CD14-positive monocyte (primary cell): Measurements from ENCODE around the gene NUP210. TPM values are rescaled to one million over a fixed set of nuclear protein-coding genes. Genes with fewer than 3 reads are reported as not detected.

Experiments used
- DNase-seq, 3 donors: peaks; one replicate each; pipeline ENCODE4 v3.0.0-alpha.2; 2011 to 2022
- H2AFZ ChIP-seq: 2 replicates; pipeline ENCODE4 v1.6.0; 2012; ENCODE audit warnings: mild to moderate bottlenecking, low read depth, low read length, inconsistent platforms; ENCODE audit not compliant: insufficient read depth, poor library complexity, severe bottlenecking
- H3K27ac ChIP-seq, 2 donors: 1 replicate in 1 of 2; 2 replicates in 1 of 2; pipeline ENCODE4 v1.5.1; 2012 to 2013; ENCODE audit warnings: low read length in 2 of 2, control low read depth in 1 of 2, inconsistent platforms in 1 of 2, low read depth in 1 of 2, mild to moderate bottlenecking in 1 of 2
- H3K27me3 ChIP-seq, 2 donors: one replicate each; pipeline versions ENCODE4 v1.6.0 to v1.6.1; 2011 to 2013; ENCODE audit warnings: low read length in 2 of 2; ENCODE audit not compliant: control insufficient read depth in 2 of 2, insufficient read depth in 2 of 2
- H3K36me3 ChIP-seq, 2 donors: replicated peaks in 1 of 2; 1 replicate in 1 of 2; 2 replicates in 1 of 2; pipeline versions ENCODE4 v1.5.1 to v1.6.1; 2012 to 2013; ENCODE audit warnings: low read length in 2 of 2, control low read depth in 1 of 2, inconsistent platforms in 1 of 2, mild to moderate bottlenecking in 1 of 2; ENCODE audit not compliant: insufficient read depth in 2 of 2, control insufficient read depth in 1 of 2
- H3K4me1 ChIP-seq, 2 donors: 1 replicate in 1 of 2; 2 replicates in 1 of 2; pipeline versions ENCODE4 v1.5.1 to v1.6.1; 2012 to 2013; ENCODE audit warnings: low read length in 2 of 2, control low read depth in 1 of 2, inconsistent platforms in 1 of 2, mild to moderate bottlenecking in 1 of 2, moderate library complexity in 1 of 2; ENCODE audit not compliant: insufficient read depth in 2 of 2, control insufficient read depth in 1 of 2
- H3K4me2 ChIP-seq: replicated peaks from 2 replicates; pipeline ENCODE3; 2012; ENCODE audit warnings: low read length, moderate library complexity, mild to moderate bottlenecking; ENCODE audit not compliant: poor library complexity, severe bottlenecking; ENCODE audit errors: extremely low read depth
- H3K4me3 ChIP-seq, 3 experiments: fragments of 200-600 bp in 1 of 3; sonication (generic) in 1 of 3; replicated peaks in 1 of 3; 1 replicate in 2 of 3; 2 replicates in 1 of 3; pipeline ENCODE4 v1.5.1; 2011 to 2013; ENCODE audit warnings: low read length in 3 of 3, mild to moderate bottlenecking in 3 of 3, control low read depth in 2 of 3, low read depth in 2 of 3, inconsistent platforms in 1 of 3, moderate library complexity in 1 of 3
- H3K79me2 ChIP-seq: 2 replicates; pipeline ENCODE4 v1.6.0; 2012; ENCODE audit warnings: mild to moderate bottlenecking, control low read depth, inconsistent platforms, low read length, moderate library complexity; ENCODE audit not compliant: insufficient read depth
- H3K9ac ChIP-seq: 2 replicates; pipeline ENCODE4 v1.6.0; 2017; ENCODE audit warnings: low read length, mild to moderate bottlenecking; ENCODE audit not compliant: insufficient read depth, poor library complexity, severe bottlenecking
- H3K9me3 ChIP-seq, 2 donors: replicated peaks in 1 of 2; 1 replicate in 1 of 2; 2 replicates in 1 of 2; pipeline versions ENCODE4 v1.5.1 to v1.6.1; 2012 to 2013; ENCODE audit warnings: low read length in 2 of 2, control low read depth in 1 of 2; ENCODE audit not compliant: control insufficient read depth in 1 of 2, insufficient read depth in 1 of 2
- H4K20me1 ChIP-seq: 2 replicates; pipeline ENCODE4 v1.6.0; 2012; ENCODE audit warnings: mild to moderate bottlenecking, low read length, control low read depth, moderate library complexity; ENCODE audit not compliant: insufficient read depth
- H3K27ac Mint-ChIP-seq, 7 donors: one replicate each; pipeline ENCODE4 v1.8.0; 2020; ENCODE audit warnings: mild to moderate bottlenecking in 7 of 7, mixed read lengths in 7 of 7, moderate library complexity in 6 of 7, inconsistent platforms in 2 of 7
- H3K27me3 Mint-ChIP-seq, 3 donors: one replicate each; pipeline ENCODE4 v1.8.0; 2021 to 2022; ENCODE audit warnings: low read depth in 3 of 3, mild to moderate bottlenecking in 3 of 3, mixed read lengths in 3 of 3, moderate library complexity in 3 of 3, inconsistent platforms in 1 of 3
- H3K36me3 Mint-ChIP-seq, 2 donors: one replicate each; pipeline ENCODE4 v1.8.0; 2020; ENCODE audit warnings: mixed read lengths in 2 of 2, inconsistent platforms in 1 of 2, mild to moderate bottlenecking in 1 of 2
- H3K4me1 Mint-ChIP-seq: one replicate; pipeline ENCODE4 v1.8.0; 2020; ENCODE audit warnings: mild to moderate bottlenecking, mixed read lengths
- H3K4me3 Mint-ChIP-seq, 2 donors: one replicate each; pipeline ENCODE4 v1.8.0; 2020; ENCODE audit warnings: mild to moderate bottlenecking in 2 of 2, mixed read lengths in 2 of 2, moderate library complexity in 1 of 2
- H3K9me3 Mint-ChIP-seq, 7 donors: one replicate each; pipeline ENCODE4 v1.8.0; 2020 to 2022; ENCODE audit warnings: mixed read lengths in 7 of 7, mild to moderate bottlenecking in 6 of 7, moderate library complexity in 6 of 7, inconsistent platforms in 2 of 7
- CTCF ChIP-seq: fragments of 200-600 bp; IDR thresholded peaks from one replicate; pipeline ENCODE4 v1.8.0; 2022; ENCODE audit warnings: antibody characterized with exemption, mild to moderate bottlenecking
- WGBS: methylation state at CpG from one replicate; pipeline ENCODE4 v1.1.5; 2013; ENCODE audit warnings: missing lambda C conversion rate; ENCODE audit not compliant: insufficient coverage; 5-methylcytosine and 5-hydroxymethylcytosine counted together
- intact Hi-C, 2 donors: fragments of 100-400 bp; cut with micrococcal nuclease; formaldehyde crosslinking; loops; one replicate each; pipeline versions ENCODE4 v1.15.0 to v1.15.1; 2023
- polyA plus RNA-seq, 3 donors: library from polyadenylated mRNA; depleted of rRNA in 1 of 3; unstranded in 2 of 3; stranded (reverse) in 1 of 3; fragments of 300-500 nt in 2 of 3; fragments of >200 nt in 1 of 3; fragmentation: Illumina TruSeq in 2 of 3; gene quantifications; 1 replicate in 2 of 3; 2 replicates in 1 of 3; pipeline ENCODE4 v1.2.3, GENCODE V29; 2012 to 2021

NUP210 gene
- polyA plus RNA-seq, 3 donors: 7.9 to 43.5 (median 13.0) TPM

GRCh38 chr3:13341229-13341905 is 78.8 kb downstream of the NUP210 start:
- no peaks in the 10 kb centered on the region for H3K9me3 ChIP-seq
- no peaks in the 10 kb centered on the region for H3K79me2 ChIP-seq
- no peak overlapping the region for H2AFZ ChIP-seq
- intact Hi-C loops: no loop called here
- no peak overlapping the region for H3K4me3 ChIP-seq
- H3K27ac ChIP-seq: peak overlapping the region in 1 of 2 donors; percentile 28
- peak overlapping the region; percentile 11 to 82 (median 64) for H3K27ac Mint-ChIP-seq
- H3K9me3 Mint-ChIP-seq: no peaks in the 10 kb centered on the region
- WGBS: 100% methylated on average over 5 of the region's 7 CpGs
- no peak overlapping the region for H3K9ac ChIP-seq
- no peaks in the 10 kb centered on the region for H4K20me1 ChIP-seq
- DNase-seq: no peak
- H3K4me1 ChIP-seq: no peaks in the 10 kb centered on the region
- H3K36me3 Mint-ChIP-seq: peaks cover 80 to 97% of the 10 kb centered on the region in 2 donors
- no peak overlapping the region for H3K4me2 ChIP-seq
- H3K27me3 Mint-ChIP-seq: no peaks in the 10 kb centered on the region
- peaks cover 91 to 97% of the 10 kb centered on the region in 2 donors for H3K36me3 ChIP-seq
- H3K4me1 Mint-ChIP-seq: peaks cover 3% of the 10 kb centered on the region
- H3K27me3 ChIP-seq: no peaks in the 10 kb centered on the region
- TF ChIP-seq CTCF: no peak
- H3K4me3 Mint-ChIP-seq: no peak overlapping the region

GRCh38 chr3:13339833-13340232 is 80.3 kb downstream of the NUP210 start:
- H3K9ac ChIP-seq: no peak overlapping the region
- no peaks in the 10 kb centered on the region for H3K27me3 ChIP-seq
- peaks cover 87 to 96% of the 10 kb centered on the region in 2 donors for H3K36me3 Mint-ChIP-seq
- intact Hi-C loops: no loop called here
- H3K4me1 ChIP-seq: no peaks in the 10 kb centered on the region
- TF ChIP-seq CTCF: no peak
- H3K27ac ChIP-seq: no peak overlapping the region
- WGBS: 97% methylated on average over 20 of the region's 20 CpGs
- H3K4me2 ChIP-seq: no peak overlapping the region
- peaks cover 93 to 97% of the 10 kb centered on the region in 2 donors for H3K36me3 ChIP-seq
- H3K27me3 Mint-ChIP-seq: no peaks in the 10 kb centered on the region
- no peak for DNase-seq
- no peak overlapping the region for H3K27ac Mint-ChIP-seq
- H3K9me3 Mint-ChIP-seq: no peaks in the 10 kb centered on the region
- H4K20me1 ChIP-seq: no peaks in the 10 kb centered on the region
- no peaks in the 10 kb centered on the region for H3K4me1 Mint-ChIP-seq
- H3K4me3 Mint-ChIP-seq: no peak overlapping the region
- H2AFZ ChIP-seq: no peak overlapping the region
- H3K79me2 ChIP-seq: no peaks in the 10 kb centered on the region
- H3K9me3 ChIP-seq: no peaks in the 10 kb centered on the region
- H3K4me3 ChIP-seq: no peak overlapping the region
